Lower leg skin (tissue), 4 donors: ENCODE data around the gene CFDP1. TPM values are rescaled to one million over a fixed set of nuclear protein-coding genes. Genes with fewer than 3 reads are reported as not detected.

Source experiments
- DNase-seq, 2 donors: peaks; one replicate each; pipeline ENCODE4 v3.0.0-alpha.2; 2019; ENCODE audit warnings: low spot score in 2 of 2
- H3K4me3 ChIP-seq: fragments of 200-600 bp; sonication (generic); 2 replicates; pipeline ENCODE4 v1.5.1; 2017; ENCODE audit warnings: mild to moderate bottlenecking, low read depth; ENCODE audit not compliant: poor library complexity, severe bottlenecking
- POLR2A ChIP-seq, 2 donors: fragments of 450-650 bp; IDR thresholded peaks; one replicate each; pipeline ENCODE4 v1.6.1; 2016 to 2017; ENCODE audit warnings: antibody characterized with exemption in 2 of 2, mild to moderate bottlenecking in 1 of 2, moderate library complexity in 1 of 2
- WGBS, 2 donors: methylation state at CpG; one replicate each; pipeline ENCODE4 v1.1.5; 2018; 5-methylcytosine and 5-hydroxymethylcytosine counted together
- intact Hi-C: fragments of 100-400 bp; cut with DNase I; formaldehyde crosslinking; loops from one replicate; pipeline ENCODE4 v1.15.0; 2023; ENCODE audit warnings: low total_unique reads
- total RNA-seq, 4 donors: library from RNA; depleted of rRNA; stranded (reverse); fragments of >200 nt; gene quantifications; one replicate each; pipeline ENCODE4 v1.1.0, GENCODE V29; 2016
- TF ChIP-seq, protein P1 (sequence below), 3 donors: fragments of 450-650 bp; IDR thresholded peaks; one replicate each; pipeline ENCODE4 v1.5.1; 2016; ENCODE audit warnings: antibody characterized with exemption in 3 of 3, mild to moderate bottlenecking in 3 of 3, moderate library complexity in 2 of 3

Gene CFDP1
- total RNA-seq, 4 donors from 2014 or later: 43.1 to 52.3 (median 49.5) TPM

DNA sequence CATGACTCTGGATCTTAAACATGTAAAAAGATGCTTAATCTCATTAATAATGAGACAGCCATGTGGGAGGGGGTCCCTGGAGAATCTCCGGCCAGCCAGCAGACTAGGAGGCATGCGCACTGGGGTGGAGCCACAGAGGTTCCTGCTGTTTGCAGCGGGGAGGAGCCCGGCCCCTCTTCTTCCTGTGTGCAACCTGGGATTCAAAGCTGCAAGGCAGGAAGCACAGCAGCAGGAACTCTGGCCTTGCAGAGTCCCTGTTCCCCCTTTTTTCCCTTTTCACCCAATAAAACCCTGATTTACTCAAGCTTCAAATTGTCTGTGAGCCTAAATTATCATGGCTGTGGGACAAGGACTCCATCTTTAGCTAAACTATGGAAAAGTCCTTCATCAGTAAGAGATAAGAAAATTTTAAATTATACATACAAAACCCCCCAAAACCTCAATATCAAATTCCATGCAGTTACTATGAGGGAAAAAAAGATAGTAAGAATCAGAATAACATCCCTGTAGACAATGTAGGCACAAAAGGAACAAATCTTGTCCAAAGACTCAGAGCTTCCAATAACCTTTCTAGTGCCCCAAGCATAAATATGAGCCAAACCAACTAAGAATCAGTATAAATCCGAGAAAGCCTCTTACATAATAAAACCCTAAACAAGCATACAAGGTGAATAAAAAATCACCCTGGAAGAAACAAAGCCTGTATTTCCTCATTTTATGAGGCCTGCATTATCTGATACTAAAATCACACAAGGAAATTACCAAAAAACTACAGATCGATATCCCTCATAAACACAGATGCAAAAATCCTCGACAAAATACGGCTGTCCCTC is 12.1 kb downstream of the CFDP1 start:
- no peak overlapping the region for H3K4me3 ChIP-seq
- TF ChIP-seq, protein P1, sequence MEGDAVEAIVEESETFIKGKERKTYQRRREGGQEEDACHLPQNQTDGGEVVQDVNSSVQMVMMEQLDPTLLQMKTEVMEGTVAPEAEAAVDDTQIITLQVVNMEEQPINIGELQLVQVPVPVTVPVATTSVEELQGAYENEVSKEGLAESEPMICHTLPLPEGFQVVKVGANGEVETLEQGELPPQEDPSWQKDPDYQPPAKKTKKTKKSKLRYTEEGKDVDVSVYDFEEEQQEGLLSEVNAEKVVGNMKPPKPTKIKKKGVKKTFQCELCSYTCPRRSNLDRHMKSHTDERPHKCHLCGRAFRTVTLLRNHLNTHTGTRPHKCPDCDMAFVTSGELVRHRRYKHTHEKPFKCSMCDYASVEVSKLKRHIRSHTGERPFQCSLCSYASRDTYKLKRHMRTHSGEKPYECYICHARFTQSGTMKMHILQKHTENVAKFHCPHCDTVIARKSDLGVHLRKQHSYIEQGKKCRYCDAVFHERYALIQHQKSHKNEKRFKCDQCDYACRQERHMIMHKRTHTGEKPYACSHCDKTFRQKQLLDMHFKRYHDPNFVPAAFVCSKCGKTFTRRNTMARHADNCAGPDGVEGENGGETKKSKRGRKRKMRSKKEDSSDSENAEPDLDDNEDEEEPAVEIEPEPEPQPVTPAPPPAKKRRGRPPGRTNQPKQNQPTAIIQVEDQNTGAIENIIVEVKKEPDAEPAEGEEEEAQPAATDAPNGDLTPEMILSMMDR (IDR thresholded peaks at IDR 0.05): no peak
- no peak for TF ChIP-seq POLR2A (IDR thresholded peaks at IDR 0.05)
- WGBS, 2 donors: 27 to 28% methylated on average over 8 of the region's 8 CpGs
- DNase-seq: peak; percentile 49 to 93
- intact Hi-C loops: no loop called here

GRCh38 chr16:75416904-75417565 is 16.3 kb downstream of the CFDP1 start:
- WGBS, 2 donors: 50% methylated on average over 2 of the region's 2 CpGs
- intact Hi-C loops: no loop called here
- H3K4me3 ChIP-seq: no peak overlapping the region
- DNase-seq: no peak
- TF ChIP-seq POLR2A (IDR thresholded peaks at IDR 0.05): no peak
- TF ChIP-seq, protein P1 (IDR thresholded peaks at IDR 0.05): no peak

GRCh38 chr16:75415169-75415905 is 18.0 kb downstream of the CFDP1 start:
- no peak for TF ChIP-seq POLR2A (IDR thresholded peaks at IDR 0.05)
- TF ChIP-seq, protein P1 (IDR thresholded peaks at IDR 0.05): no peak
- 80 to 82% methylated on average over 4 of the region's 4 CpGs for WGBS, 2 donors
- no peak for DNase-seq
- intact Hi-C loops: no loop called here
- no peak overlapping the region for H3K4me3 ChIP-seq

DNA sequence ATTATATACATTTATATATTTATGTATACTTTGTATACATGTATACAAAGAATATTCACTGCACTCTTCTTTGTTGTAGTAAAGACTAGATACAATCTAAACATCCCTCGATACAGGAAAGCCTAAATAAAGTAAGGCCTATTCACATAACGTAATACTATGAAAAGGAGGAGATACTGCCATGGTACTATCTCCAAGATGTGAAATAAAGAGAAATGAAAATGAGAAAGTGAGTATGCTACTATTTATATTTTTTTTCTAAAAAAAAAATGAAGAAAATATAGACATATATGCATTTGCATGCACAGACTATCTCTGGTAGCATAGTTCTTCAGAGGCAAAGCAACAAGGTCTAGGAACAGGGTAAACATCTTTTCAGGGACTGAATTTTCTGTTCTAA is 19.4 kb downstream of the CFDP1 start:
- DNase-seq: no peak
- TF ChIP-seq, protein P1 (IDR thresholded peaks at IDR 0.05): no peak
- no peak for TF ChIP-seq POLR2A (IDR thresholded peaks at IDR 0.05)
- intact Hi-C loops: no loop called here
- H3K4me3 ChIP-seq: no peak overlapping the region
- 89 to 93% methylated on average over 2 of the region's 2 CpGs for WGBS, 2 donors

- no peak overlapping the region for H3K4me3 ChIP-seq
- intact Hi-C loops: no loop called here
- TF ChIP-seq POLR2A (IDR thresholded peaks at IDR 0.05): no peak
- TF ChIP-seq, protein P1 (IDR thresholded peaks at IDR 0.05): no peak
- no peak for DNase-seq
- WGBS, 2 donors: 77 to 86% methylated on average over 4 of the region's 4 CpGs
Observed at GRCh38 chr16:75406943-75407342, 26.4 kb downstream of the CFDP1 start.
